HepG2 (cell line): ENCODE data around the gene SLC6A7.

ENCODE experiments used
- ASH2L ChIP-seq: fragments of 300-600, 200-600 bp; sonication (generic); IDR thresholded peaks from 2 replicates; pipeline ENCODE4 v1.7.0; 2017; ENCODE audit warnings: low read depth, mild to moderate bottlenecking, moderate library complexity, mixed read lengths, low read length; ENCODE audit not compliant: insufficient read length
- BRCA1 ChIP-seq: sonication (generic); formaldehyde crosslinking; IDR thresholded peaks from 2 replicates; pipeline ENCODE4 v1.4.0; 2020; ENCODE audit warnings: missing genetic modification reagents
- KLF9 ChIP-seq: IDR thresholded peaks from 2 replicates; pipeline ENCODE4 v1.6.1; 2016; ENCODE audit warnings: low read depth
- MAX ChIP-seq: IDR thresholded peaks from 2 replicates; pipeline ENCODE4 v1.6.1; 2012; ENCODE audit warnings: inconsistent platforms
- ZNF670 ChIP-seq: sonication (generic); formaldehyde crosslinking; IDR thresholded peaks from 2 replicates; pipeline ENCODE4 v1.8.0; 2022; ENCODE audit warnings: mild to moderate bottlenecking, missing genetic modification reagents, borderline replicate concordance
- ZNF737 ChIP-seq: sonication (generic); formaldehyde crosslinking; IDR thresholded peaks from 2 replicates; pipeline ENCODE4 v1.5.0; 2020; ENCODE audit warnings: missing genetic modification reagents, mild to moderate bottlenecking, borderline replicate concordance
- ZNF747 ChIP-seq: sonication (generic); formaldehyde crosslinking; IDR thresholded peaks from 2 replicates; pipeline ENCODE4 v1.8.1; 2023; ENCODE audit warnings: missing genetic modification reagents, mild to moderate bottlenecking, borderline replicate concordance
- TF ChIP-seq, protein P1 (sequence below): sonication (generic); formaldehyde crosslinking; IDR thresholded peaks from 2 replicates; pipeline ENCODE4 v1.8.1; 2023; ENCODE audit warnings: mild to moderate bottlenecking, moderate library complexity, missing genetic modification reagents

DNA sequence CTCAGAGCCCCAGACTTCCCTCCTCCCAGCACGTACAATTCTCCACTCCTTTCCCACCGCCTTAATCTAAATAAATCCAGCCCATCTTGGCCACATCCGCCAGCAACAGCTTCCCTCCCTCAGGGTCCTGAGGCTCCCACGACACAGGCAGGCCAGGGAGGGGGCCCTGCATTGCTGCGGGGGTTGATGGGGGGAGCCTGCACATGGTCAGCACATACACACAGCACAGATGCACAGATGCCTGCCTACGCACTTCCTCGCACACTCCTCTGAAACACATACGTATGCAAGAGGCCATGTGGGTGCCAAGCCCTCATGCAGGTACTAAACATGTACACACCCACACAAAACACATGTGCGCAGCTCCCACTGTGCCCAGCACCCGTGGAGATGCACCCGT lies 49.0 kb upstream of the SLC6A7 start:
- TF ChIP-seq MAX (no peak), ASH2L (no peak), KLF9 (no peak), ZNF670 (CRISPR knock-in tag) (no peak), ZNF737 (CRISPR knock-in tag) (no peak), BRCA1 (CRISPR knock-in tag) (no peak), ZNF747 (no peak)
- TF ChIP-seq, protein P1, sequence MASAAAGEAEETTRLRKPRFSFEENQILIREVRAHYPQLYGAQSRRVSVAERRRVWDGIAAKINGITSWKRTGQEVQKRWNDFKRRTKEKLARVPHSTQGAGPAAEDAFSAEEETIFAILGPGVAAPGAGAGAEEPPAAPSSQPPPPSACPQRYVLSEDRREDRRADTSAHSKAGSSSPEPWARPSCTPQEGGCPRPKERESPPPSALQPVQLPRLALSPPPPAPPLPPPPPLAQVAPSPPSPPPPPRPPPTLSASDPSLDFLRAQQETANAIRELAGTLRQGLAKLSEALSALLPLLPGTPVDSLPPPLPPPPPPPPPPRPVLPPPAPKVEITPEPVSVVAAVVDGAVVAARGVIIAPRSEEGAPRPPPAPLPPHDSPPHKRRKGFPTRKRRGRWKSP: no peak
